GM12801 (cell line): ENCODE results near the gene SMAD1.

Experiments used
- CTCF ChIP-seq: IDR thresholded peaks from one replicate; pipeline ENCODE4 v1.5.1; 2011; ENCODE audit warnings: control low read depth; ENCODE audit not compliant: insufficient read length; ENCODE audit errors: extremely low read depth

Gene SMAD1

GRCh38 chr4:145564540-145564939, 82.9 kb downstream of the SMAD1 start:
- no peak for TF ChIP-seq CTCF

- no peak for TF ChIP-seq CTCF
Measured at GRCh38 chr4:145565328-145565727, 83.7 kb downstream of the SMAD1 start.

- no peak for TF ChIP-seq CTCF
Measured at GRCh38 chr4:145566086-145566708, 84.5 kb downstream of the SMAD1 start.

GRCh38 chr4:145566768-145567167, 85.1 kb downstream of the SMAD1 start:
- no peak for TF ChIP-seq CTCF

GRCh38 chr4:145567516-145567915, 85.9 kb downstream of the SMAD1 start:
- no peak for TF ChIP-seq CTCF

- TF ChIP-seq CTCF, result no peak
Measured at GRCh38 chr4:145580906-145581305, 99.3 kb downstream of the SMAD1 start.

GRCh38 chr4:145583191-145584055, 101.8 kb downstream of the SMAD1 start:
- TF ChIP-seq CTCF, result no peak
